Heart right ventricle (tissue), 16 donors: Measurements from ENCODE around the gene TMEM184C. TPM values are rescaled to one million over a fixed set of nuclear protein-coding genes. Genes with fewer than 3 reads are reported as not detected.

Experiments
- ATAC-seq, 8 donors: fragments of 200-7000 bp; cut with Tn5 transposase; one replicate each; pipeline ENCODE4 v1.9.1; 2020; ENCODE audit warnings: mild to moderate bottlenecking in 8 of 8, moderate library complexity in 8 of 8, moderate number of reproducible peaks in 1 of 8
- DNase-seq, 2 donors: peaks; one replicate each; pipeline ENCODE4 v3.0.0-alpha.2; 2020
- H3K27ac ChIP-seq, 10 donors: fragments of 200-600 bp; sonication (generic) in 2 of 10; one replicate each; pipeline versions ENCODE4 v1.5.0 to v1.8.0; 2020 to 2022; ENCODE audit warnings: mild to moderate bottlenecking in 3 of 10
- H3K27me3 ChIP-seq, 7 donors: fragments of 200-600 bp; one replicate each; pipeline ENCODE4 v1.8.0; 2021 to 2022; ENCODE audit warnings: mild to moderate bottlenecking in 2 of 7
- H3K36me3 ChIP-seq, 9 donors: fragments of 200-600 bp; sonication (generic) in 1 of 9; one replicate each; pipeline versions ENCODE4 v1.5.0 to v1.8.0; 2020 to 2022; ENCODE audit warnings: mild to moderate bottlenecking in 2 of 9
- H3K4me1 ChIP-seq, 9 donors: fragments of 200-600 bp; sonication (generic) in 1 of 9; one replicate each; pipeline versions ENCODE4 v1.5.0 to v1.8.0; 2020 to 2022; ENCODE audit warnings: mild to moderate bottlenecking in 4 of 9
- H3K4me3 ChIP-seq, 10 donors: fragments of 200-600 bp; sonication (generic) in 2 of 10; one replicate each; pipeline versions ENCODE4 v1.5.0 to v1.8.0; 2020 to 2022; ENCODE audit warnings: mild to moderate bottlenecking in 7 of 10, moderate library complexity in 2 of 10
- H3K9me3 ChIP-seq, 11 donors: fragments of 200-600 bp in 10 of 11; sonication (generic) in 2 of 11; one replicate each; pipeline versions ENCODE4 v1.5.0 to v1.8.0; 2013 to 2022; ENCODE audit warnings: mild to moderate bottlenecking in 2 of 11, control low read depth in 1 of 11, moderate library complexity in 1 of 11
- CTCF ChIP-seq, 9 donors: fragments of 200-600 bp; sonication (generic) in 2 of 9; IDR thresholded peaks; one replicate each; pipeline versions ENCODE4 v1.5.0 to v1.8.0; 2021 to 2022; ENCODE audit warnings: antibody characterized with exemption in 9 of 9, mild to moderate bottlenecking in 5 of 9, moderate library complexity in 1 of 9
- WGBS, 2 donors: extraction: QIAGEN DNeasy Blood & Tissue Kit; methylation state at CpG; one replicate each; pipeline ENCODE4 v1.1.7; 2013; ENCODE audit warnings: inconsistent platforms in 1 of 2; 5-methylcytosine and 5-hydroxymethylcytosine counted together
- intact Hi-C, 10 donors: fragments of 100-400 bp; cut with DNase I; formaldehyde crosslinking; loops; one replicate each; pipeline versions ENCODE4 v1.11.1 to v1.14.2; 2022
- polyA plus RNA-seq, 2 donors: library from polyadenylated mRNA; stranded (reverse); fragments of 200-250 nt; gene quantifications; one replicate each; pipeline ENCODE4 v1.2.3, GENCODE V29; 2013
- total RNA-seq, 10 donors: library from RNA; stranded (reverse); fragmentation: NEBNext Ultra II Directional in 3 of 10; extraction: Animal tissue kit (Norgen Biotek cat#: 25700) in 3 of 10; gene quantifications; one replicate each; pipeline versions ENCODE4 v1.2.1 to v1.2.4, GENCODE V29; 2021 to 2023
- donor health status: Arrhythmogenic right ventricular cardiomyopathy.
- donor health status: ischemic (EF 13 %, LVEDD 7.1; RV severe dilation, severe dysfunction).
- donor health status: healthy with polysubstance abuse.
- donor health status: DM: no; HTN: yes; CAD: no.
- donor health status: DM: no; HTN: no; CAD: no.
- donor health status: ischemic (EF 25% LVEDD 6.9; RV normal size, moderate dysfunction).
- donor health status: ischemic (EF 25% LVEDD 5.7; RV mildly dilated, moderate dysfunction).
- donor health status: healthy.
- donor health status: DM: yes; HTN: yes; CAD: no.
- donor health status: Ischemic cardiomyopathy.
- donor health status: ischemic (EF 35%, LVEDD 5.7; RV mildly dilated, moderate dysfunction).
- donor health status: nonischemic (EF 11% LVEDD 7.7; RV severe dilation, severe dysfunction).
- donor health status: DM: yes; HTN: yes; CAD: no.
- donor health status: PGD.
- donor health status: ischemic (EF 29% LVEDD 5.4; RV normal size, mild dysfunction).
- donor health status: nonischemic (EF 23%, LVEDD 6.1; RV moderate dilation, normal function).

The TMEM184C gene
- total and polyA plus RNA-seq, 12 donors, result 3.2 to 30.5 (median 21.1) TPM

DNA sequence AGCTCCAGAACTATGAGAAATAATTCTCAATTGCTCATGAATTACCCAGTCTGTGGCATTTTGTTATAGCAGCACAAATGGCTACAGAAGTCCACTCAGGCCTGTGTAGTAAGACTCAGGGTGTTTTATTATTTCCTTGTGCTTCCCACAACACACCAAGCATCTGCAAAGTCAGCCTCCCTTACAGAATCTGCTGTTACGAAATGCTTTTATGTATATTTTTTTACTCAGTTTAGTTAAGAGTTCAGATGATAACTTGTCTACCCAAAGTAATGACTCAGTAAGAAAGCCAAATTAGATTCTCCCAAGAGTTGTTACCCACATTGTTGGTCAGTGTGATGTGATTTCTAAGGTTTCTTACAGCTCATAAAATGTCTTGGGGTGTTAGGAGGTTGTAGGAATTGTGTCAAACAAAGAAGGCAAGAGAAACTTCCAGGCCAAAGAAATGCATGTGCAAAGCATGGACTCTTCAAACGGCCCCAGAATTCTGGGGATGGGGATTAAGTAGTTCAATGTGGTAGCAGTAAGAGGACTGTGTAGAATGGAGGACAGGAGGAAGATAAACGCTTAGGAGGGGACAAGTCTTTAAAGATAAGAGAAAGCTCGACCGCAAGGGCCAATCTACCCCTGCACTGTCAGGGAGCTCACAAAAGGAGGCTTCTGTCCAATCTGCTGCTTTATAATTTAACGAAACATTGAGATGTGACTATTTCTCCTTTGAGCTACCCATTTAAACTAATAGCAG is 35.4 kb upstream of the TMEM184C start:
- Histone ChIP-seq H3K9me3 (peaks cover 0 to 20% (median 8%) of the 10 kb centered on the region in 11 donors), H3K27me3 (no peaks in the 10 kb centered on the region), H3K4me1 (no peaks in the 10 kb centered on the region), H3K27ac (no peak overlapping the region), H3K36me3 (no peaks in the 10 kb centered on the region), H3K4me3 (no peak overlapping the region)
- no peak for DNase-seq
- ATAC-seq, result no peak
- intact Hi-C loops, result loop anchor here in 2 of 10 donors (10.0 kb wide), 3 partner anchors 427 to 567 kb away; no protein-coding TSS in a partner anchor
- no peak for TF ChIP-seq CTCF (IDR thresholded peaks at IDR 0.05)
- WGBS, 2 donors, result 79 to 81% methylated on average over 6 of the region's 6 CpGs

GRCh38 chr4:147582386-147583060 is 34.7 kb upstream of the TMEM184C start:
- DNase-seq, result no peak
- TF ChIP-seq CTCF (IDR thresholded peaks at IDR 0.05), result no peak
- H3K36me3 ChIP-seq, result no peaks in the 10 kb centered on the region
- intact Hi-C loops, result loop anchor here in 2 of 10 donors (10.0 kb wide), 3 partner anchors 428 to 568 kb away; no protein-coding TSS in a partner anchor
- peaks cover 0 to 20% (median 8%) of the 10 kb centered on the region in 11 donors for H3K9me3 ChIP-seq
- H3K4me3 ChIP-seq, result no peak overlapping the region
- H3K27me3 ChIP-seq, result no peaks in the 10 kb centered on the region
- no peak overlapping the region for H3K27ac ChIP-seq
- ATAC-seq, result no peak
- H3K4me1 ChIP-seq, result peaks cover 0 to 3% (median 0%) of the 10 kb centered on the region in 9 donors

DNA sequence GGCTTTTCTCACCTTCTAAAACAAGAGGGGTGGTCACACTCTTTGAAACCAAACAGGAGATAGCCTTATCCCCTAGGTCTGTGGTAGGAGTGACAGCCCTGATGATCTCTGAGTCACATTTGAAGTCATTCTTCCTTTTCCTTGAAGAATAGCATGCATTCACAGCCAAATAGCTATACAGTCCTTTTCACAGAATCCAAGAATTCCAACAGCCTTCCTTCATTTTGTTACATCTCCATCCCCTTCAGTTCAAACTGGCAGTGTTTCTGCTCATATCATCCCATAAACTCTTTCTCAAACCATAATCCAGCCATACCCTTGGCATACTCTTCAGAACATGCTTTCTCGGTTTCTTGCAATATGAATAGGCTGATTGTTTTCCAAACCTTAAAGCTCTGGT is 33.3 kb upstream of the TMEM184C start:
- Histone ChIP-seq H3K36me3 (no peaks in the 10 kb centered on the region), H3K4me1 (peaks cover 0 to 6% (median 0%) of the 10 kb centered on the region in 9 donors), H3K27me3 (no peaks in the 10 kb centered on the region), H3K9me3 (peaks cover 0 to 20% (median 8%) of the 10 kb centered on the region in 11 donors), H3K4me3 (no peak overlapping the region), H3K27ac (no peak overlapping the region)
- TF ChIP-seq CTCF (IDR thresholded peaks at IDR 0.05), result no peak
- ATAC-seq, result no peak
- no peak for DNase-seq
- WGBS, 2 donors, result 78 to 79% methylated on average over 1 of the region's 1 CpG
- intact Hi-C loops, result loop anchor here in 2 of 10 donors (10.0 kb wide), 3 partner anchors 429 to 569 kb away; no protein-coding TSS in a partner anchor

DNA sequence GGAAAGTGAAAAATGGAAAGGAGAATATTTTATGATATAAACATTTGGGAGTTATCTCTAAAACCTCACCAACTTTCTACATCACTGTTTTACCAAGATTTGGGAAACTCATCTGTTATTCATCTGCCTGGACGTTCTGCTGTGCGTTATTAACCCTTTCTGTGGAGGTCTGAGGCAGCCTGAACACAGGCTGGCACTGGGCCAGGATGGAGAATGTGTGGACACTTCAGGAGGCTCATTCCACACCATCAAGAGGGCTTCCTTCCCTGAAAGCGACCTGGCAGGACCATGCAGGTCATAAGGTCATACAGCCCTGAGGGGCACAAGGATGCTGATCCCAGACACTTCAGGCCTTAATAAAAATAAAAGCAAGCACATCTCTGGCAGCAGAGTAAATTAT is 31.2 kb upstream of the TMEM184C start:
- Histone ChIP-seq H3K4me3 (no peak overlapping the region), H3K9me3 (peaks cover 0 to 20% (median 8%) of the 10 kb centered on the region in 11 donors), H3K36me3 (no peaks in the 10 kb centered on the region), H3K4me1 (peaks cover 0 to 17% (median 0%) of the 10 kb centered on the region in 9 donors), H3K27me3 (no peaks in the 10 kb centered on the region), H3K27ac (no peak overlapping the region)
- TF ChIP-seq CTCF (IDR thresholded peaks at IDR 0.05), result no peak
- ATAC-seq (no peak), DNase-seq (no peak)
- intact Hi-C loops, result loop anchor here in 5 of 10 donors (5.0 to 10.0 kb wide), 8 partner anchors 74 to 571 kb away; no protein-coding TSS in a partner anchor
- WGBS, 2 donors, result 41 to 56% methylated on average over 3 of the region's 3 CpGs
